GM19397 (cell line): ENCODE data around the gene MAB21L4.

Experiments
- ATAC-seq: cut with Tn5 transposase; IDR thresholded peaks from one replicate; pipeline ENCODE4 v1.9.1; 2021; ENCODE audit warnings: mild to moderate bottlenecking, moderate library complexity; ENCODE audit not compliant: unreplicated experiment

MAB21L4 gene

DNA sequence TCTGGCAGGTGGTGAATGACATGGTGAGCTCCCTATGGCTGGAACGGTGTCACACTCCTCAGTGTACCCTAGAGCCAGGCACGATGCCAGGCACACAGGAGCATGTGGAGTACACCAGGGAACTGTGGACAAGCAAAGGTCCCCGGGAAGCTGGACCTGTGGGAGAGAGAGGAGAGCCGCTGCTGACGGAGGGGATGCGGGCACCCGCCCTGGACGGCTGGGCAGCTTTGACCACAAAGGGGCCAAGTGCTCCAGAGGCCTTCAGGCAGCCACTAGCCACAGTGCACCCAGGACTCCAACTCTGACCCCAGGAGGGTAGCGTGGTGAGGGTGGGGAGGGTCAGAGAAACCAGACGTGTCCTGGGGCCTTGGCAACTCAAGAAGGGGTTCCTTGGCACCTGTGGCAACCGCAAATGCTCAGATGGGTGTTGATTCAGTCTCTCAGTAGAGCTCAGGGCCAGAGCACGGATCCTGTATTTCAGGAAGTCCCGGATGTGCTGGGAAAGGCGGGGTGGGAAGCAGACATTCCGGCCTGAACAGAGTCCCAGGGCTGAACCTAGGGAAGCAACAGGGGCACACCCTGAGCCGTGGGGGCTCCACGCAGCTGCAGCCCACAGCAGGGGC, 2.3 kb upstream of the MAB21L4 start:
- no peak for ATAC-seq

DNA sequence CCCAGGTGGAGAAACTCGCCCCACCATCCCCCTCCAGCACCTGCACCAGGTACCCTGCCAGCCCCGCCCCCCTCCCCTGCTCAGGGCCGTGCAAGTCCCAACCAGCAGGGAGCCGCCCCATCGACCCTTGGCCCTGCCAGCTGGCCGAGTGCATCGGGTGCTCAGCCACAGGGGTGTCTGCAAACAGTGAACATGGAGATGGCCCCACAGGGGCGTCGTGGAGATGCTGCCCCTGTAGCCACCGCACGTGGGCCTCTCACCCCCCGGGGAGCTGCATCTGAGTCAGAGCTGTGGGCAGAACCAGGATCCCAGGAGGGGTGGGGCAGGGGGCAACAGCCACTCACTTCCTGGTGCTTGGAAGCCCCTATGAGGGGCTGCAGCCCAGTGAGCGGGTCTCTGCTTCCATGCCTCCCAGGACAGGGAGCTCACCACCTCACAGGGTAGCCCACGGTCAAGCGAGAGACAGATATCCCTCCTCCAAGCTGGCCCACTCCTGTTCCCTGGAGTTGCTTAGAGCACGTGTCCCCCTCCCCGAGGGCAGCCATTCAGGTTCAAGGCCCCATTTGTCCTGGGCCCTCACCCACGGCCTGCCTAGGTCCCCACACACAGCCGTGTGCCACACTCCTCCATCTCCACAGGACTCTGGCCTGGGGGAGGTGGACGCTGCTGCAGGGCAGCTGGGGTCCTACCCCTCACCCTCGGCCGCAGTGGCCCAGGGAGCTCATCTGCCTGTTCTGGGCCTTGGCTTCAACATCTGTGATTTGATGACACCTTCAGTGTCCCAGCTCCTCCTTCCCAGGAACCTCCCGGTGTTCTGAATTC, 1.1 kb upstream of the MAB21L4 start:
- no peak for ATAC-seq

DNA sequence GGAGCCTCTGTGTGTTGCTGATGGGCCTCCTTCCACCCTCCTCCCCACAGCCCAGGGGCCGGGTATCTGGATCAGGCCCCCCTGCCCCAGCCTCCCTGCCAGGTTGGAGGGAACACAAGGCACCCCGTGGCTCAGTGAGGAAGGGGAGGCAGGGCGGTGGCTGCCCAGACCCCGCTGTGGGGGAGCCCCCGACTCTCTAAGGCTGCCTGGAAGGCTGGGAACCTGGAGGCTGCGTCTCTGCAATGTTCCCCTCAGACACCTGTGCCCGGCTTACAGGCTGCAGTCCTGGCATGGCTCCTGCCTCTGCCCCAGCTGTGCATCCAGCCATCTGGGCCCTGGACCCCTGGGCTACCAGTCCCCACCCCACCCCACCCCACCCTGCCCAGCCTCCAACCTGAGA, 438 bp upstream of the MAB21L4 start:
- ATAC-seq = no peak

DNA sequence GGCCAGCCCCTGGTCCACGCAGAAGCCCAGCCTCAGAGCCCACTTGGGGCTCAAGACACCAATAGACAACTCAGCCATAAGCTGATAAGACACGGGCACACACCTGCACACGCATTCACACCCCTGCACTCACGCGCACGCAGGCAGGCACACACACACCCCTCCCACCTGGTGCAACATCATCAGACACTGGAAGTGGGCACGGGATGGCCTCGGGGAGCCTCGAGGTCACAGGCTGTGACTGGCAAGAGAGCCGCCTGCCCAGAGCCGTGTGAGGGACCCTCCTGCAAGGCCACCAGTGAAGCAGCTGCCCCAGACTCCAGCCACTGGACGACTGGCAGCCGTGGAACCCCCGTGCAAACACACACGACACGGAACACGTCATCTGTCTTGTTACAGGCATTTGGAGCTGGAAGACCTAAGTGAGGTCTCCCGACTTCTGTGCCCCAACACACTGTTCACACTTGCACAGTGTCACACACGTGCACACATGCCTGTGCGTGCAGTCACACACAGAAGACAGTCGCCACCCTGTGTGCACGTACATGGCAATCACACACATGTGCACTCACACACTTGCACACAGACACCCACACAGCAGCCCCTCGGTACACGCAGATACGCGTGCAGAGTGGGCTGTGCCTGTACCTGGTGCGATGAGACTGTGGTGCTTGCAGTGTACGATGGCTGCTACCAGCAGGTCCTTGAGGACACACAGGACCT, 959 bp downstream of the MAB21L4 start:
- no peak for ATAC-seq

DNA sequence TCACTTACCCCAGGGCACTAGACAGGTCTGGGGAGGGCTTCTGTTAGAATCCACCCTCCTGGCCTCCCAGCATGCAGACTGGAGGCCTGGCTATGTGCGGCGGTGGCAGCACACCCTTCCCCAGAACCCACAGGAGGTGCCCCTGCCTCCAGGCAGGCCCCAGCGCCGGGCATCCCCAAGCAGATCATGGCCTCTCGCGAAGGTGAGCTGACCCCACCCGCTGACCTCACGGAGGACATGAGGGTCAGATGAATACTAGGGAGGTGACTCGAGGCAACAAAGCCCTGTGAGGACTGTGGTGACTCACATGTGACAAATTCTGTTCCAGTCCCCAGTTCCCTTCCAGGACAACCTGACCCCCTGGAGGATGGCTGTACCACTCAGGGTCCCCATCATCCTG, 1.9 kb downstream of the MAB21L4 start:
- no peak for ATAC-seq

DNA sequence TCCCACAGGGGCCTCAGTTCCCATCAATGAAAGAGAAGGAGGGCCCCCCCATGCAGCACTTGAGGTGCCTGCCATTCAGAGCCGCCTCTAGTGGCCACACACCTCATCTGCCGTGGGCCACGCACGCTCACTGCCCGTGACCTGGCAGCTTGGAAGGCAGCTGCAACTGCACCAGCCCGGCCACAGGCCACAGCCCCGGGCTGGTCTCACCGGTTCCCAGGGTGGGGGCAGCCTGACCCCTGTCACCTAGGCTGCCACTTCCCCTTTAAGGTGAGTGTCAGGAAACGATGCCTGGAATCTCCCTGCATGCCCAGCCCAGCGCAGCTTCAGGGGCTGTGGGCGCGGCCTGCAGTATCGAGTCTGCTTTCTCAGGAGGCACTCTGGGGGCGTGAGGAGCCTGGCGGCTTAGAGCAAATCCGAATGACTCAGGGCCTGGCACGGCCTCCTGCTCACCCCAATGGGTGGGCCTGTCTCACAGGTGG, 2.6 kb downstream of the MAB21L4 start:
- ATAC-seq = no peak

DNA sequence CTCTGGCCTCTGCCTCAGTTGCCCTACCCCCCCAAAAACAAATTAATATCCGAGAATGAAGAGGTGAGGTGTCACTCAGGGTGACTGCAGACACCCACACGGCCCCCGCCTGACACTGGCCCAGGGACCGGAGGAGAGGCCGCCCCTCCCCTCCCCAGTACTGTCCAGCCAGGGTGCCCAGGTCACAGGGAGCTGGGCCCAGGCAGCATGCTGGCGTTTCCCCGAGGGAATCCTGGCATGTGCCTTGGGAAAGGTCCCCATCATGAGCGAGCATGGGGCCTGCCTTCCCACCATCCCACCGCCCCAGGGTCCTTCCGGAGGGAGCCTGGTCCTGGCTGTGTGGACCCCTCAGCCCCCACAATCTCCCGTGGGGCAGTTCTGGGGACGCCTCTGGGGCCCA, 3.0 kb downstream of the MAB21L4 start:
- ATAC-seq = no peak

DNA sequence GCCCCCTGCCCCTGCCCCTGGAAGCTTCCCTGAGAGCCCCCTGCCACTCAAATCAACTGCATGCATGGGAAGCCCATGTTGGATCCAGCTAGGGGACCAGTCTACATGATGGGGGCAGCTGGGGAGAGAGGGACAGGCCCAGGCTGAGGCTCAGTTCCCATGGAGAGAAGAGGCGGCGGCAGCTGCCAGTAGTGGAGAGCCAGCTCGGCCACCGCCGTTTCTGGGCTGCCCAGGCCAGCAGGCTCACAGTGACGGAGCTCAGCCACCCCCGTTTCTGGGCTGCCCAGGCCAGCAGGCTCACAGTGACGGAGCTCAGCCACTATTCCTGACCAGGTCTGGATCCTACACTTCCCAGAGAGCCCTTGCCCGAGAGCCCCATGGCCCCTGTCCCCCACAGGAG, 3.6 kb downstream of the MAB21L4 start:
- ATAC-seq = no peak

DNA sequence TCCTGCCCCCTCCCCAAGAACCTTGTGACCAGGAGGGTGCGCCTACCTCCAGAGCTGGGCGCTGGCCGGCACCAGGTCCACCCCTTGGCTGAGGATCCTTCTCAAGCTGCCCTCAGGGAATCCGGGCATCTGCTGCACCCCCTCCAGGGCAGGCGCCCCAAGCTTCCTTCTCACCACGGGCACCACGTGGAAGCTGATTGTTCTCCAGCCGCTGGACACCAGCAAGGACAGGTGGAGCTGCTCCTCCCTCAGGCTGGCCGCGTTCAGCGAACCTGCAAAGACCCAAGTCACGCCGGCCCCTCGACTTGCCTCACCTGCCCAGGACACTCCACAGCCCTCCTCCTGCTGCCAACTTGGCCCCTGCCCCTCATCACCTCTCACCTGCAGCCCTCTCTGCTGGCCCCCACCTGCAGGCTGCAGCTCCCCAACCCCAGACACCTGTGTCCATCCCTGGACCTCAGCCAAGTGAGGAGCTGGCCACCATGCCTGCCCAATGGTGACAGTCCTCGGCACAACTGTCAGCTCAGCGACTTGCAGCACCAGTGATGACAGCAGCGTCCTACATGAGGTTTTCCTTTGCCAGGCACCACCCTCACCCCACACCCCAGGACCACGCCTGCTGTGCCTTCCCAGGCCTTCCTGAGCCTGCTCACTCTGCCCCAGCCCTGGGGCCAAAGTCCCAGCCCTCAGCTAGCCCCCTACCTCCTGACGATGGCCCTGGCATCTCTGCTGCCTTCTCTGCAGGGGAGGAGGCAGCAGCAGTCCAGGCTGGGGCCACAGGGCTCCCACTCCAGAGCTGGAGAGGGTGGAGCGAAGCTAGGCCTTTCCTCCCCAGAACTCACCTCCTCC, 4.2 kb downstream of the MAB21L4 start:
- no peak for ATAC-seq

DNA sequence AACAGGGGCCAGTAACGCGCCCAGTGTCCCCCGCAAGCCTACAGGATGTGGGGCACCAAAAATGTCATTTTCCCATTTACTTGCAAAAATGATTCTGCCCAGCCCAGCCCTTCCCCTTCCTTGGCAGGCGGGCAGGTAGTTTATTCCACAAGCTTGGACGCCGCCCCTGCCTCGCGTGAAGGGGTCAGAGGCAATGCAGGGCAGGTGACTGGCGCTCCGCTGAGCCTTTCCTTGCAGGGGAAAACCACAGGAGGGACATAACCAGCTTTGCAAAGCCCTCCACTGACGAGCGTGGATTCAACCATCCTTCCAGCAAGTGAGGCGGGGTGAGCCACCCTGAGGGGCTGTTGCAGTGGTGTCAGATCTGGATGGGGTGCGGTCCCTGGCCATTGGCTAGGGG, 5.3 kb downstream of the MAB21L4 start:
- ATAC-seq = no peak

DNA sequence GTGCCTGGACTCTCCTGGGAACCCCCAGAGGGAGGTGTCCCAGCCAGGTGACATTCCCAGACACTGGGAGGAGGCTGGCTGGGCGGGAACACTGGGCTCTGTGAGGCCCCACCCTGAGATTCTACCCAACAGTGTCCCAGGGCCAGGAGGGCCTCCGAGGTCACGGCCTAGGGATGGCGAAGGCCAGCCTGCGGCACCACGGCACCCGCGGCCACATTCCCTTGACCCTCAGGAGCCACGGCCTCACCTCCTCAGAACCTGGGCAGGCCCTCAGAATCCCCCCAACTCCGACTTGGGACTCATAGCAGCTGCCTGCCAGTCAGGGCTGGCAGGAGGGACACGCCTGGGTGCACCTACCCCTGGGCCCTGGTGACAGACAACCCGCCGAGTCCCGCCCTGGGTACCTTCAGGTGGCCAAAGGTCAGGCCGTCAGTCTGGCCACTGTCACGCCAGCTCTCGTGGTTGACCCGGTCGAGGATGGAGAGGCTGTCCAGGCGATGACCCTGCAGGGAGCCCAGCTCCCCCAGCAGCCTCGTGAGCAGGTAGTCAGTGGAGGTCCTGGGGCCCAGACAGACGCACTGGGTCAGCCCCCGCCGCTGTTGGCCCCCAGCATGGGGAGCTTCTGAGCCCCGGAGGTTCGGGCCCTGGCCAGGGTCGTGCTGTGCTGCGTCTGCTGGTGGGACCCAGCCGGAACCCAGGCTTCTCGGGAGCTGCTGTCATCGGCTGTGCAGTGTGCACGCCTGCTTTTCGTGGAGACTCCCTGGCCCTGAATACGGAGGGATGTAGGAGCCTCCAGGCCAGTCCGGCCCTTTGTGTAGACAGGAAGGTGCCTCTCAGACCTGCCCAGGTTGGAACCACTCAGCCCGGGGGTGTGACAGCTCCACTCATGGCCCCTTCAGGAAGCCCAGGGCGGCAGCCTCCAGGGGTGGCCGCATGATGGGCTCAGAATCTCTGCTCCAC, 6.1 kb downstream of the MAB21L4 start:
- no peak for ATAC-seq

DNA sequence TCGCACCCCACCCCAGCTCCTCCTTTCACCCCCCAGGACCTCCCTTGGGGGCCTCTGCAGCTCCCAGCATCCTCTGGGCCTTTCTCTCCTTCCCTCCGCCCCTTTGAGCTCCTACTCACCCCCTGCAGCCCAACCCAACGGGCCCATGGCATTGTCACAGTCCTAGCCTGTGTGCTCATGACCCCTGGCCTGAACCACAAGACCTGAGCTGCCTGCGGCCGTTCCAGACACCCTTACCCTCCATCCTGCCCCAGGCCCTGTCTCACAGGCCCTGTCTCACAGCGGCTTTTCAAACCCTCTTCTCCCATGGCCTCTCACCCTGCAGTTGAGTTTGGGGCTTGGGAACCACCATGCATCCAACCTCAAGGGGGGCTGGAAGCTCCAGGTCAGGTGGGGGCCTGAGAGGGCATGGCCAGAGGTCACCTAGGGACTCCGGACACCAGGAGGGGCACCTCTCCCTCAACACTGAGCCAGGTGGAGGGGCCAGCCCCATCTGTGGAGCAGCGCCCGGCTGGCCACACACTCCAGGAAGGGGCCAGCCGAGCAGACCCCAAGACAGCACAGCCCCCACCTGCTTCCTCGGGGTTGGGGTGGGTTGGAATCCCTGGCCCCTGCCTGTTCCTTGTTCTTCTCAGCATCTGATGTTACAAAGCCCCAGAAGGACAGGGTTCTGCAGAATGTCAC, 6.9 kb downstream of the MAB21L4 start:
- no peak for ATAC-seq

DNA sequence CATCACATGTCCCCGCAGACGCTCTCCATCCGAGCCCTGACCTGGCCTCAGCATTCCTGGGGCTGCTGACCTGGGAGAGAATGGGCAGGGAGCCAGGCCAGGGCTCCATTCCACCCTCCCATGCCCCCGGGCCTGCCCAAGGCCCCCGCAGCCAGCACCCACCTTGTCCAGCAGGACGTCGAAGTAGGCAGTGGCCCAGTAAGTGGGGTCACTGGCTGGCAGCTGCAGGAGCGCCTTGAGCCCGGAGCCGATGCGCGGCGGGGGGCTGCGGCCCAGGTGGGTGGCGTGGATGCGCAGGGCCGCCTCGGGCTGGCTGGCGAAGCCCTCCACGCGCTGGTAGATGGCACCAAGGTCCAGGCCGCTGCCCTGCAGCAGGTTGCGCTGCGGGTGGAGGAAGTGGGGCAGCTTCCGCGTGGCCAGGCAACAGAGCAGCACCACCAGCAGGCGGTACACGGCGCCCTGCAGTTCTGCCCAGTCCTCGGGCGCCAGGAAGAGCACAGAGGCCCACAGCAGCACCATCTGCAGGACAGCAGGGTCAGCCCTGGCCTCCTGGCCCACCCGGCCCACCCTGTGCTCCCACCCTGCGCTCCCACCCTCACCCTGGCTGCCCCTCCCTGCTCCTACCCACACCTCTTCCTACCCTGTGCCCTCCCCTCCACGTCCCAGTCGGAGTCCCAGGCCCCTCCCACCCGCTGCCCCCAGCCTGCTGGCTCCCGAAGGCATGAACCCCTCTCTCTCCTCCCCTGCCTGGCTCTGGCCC, 7.6 kb downstream of the MAB21L4 start:
- ATAC-seq = no peak

DNA sequence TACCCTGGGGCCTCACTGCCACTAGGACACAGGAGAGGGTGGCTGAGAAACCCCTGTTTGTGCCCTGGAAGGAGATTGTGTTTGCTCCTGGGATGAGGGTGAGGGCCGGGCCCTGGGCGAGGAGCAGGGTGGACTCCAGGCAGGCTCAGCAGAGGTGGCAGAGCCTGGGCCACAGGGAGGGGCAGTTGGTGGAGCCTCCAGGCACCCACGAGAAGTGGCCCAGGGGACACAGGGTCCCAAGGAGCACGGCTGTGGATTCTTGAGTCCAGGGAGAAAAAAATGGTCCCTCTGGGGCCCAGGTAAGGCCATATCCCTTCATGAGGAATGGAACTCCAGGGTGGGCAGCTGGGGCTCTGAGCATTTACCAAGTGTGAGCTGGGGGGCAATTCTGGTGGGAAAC, 8.3 kb downstream of the MAB21L4 start:
- no peak for ATAC-seq

DNA sequence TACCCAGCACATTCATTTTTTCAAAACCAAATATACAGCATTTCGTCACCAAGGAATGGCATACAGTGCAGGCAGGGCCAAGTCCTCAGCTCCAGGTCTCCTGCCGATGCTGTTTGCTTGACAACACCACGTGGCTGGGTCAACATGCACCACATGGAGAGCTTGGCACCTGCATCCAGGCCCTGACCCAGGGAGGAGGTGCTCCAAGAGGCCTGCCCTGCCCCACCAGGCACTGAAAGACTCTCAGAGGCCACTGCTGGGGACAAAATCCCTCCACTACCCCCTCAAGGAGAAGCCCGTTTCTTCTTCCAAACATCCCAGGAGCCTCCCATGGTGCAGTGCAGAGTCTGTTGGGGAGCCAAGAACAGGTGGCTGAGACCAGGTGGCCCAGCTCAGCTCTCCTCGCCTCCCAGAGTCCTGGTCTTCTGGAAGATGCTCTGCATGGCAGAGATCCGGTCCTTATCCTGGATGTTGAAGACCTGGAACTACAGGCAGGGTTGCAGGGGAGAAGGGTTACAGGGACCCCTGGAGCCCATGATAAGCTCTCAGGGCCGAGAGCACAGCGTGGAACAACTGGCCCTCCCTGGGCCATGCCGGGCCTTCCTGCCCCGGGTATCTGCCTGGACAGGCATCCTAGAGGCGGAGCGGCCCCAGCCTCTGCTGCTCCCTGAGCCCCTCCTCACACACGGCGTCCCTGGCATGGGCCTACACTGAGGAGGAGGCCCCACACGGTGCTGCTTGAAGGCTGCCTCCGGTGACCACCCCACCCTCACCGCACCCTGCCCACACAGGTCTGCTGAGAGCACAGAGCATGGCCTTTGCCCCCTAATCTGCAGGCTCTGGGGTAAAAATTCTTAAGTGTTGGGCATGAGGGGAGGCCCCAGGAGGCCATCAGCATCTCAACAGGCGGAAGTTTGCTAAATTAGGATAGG, 9.0 kb downstream of the MAB21L4 start:
- ATAC-seq = no peak

DNA sequence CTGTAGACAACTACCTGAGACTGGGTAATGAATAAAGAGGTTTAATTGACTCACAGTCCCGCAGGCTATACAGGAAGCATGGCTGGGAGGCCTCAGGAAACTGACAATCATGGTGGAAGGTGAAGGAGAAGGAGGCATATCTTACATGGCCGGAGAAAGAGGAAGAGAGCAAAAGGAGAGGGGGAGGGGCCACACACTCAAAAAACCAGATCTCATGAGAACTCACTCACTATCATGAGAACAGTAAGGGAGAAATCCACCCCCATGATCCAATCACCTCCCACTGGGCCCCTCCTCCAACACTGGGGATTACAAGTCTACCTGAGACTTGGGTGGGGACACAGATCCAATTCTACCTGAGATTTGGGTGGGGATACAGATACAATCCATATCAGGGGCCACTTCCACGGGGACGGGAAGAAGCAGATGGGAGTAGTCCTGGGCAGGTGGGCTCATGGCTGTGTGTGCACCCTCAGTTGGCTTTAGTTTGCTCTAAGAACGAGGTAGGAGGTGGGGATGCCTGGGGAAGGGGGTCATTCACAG, 9.9 kb downstream of the MAB21L4 start:
- ATAC-seq = no peak

DNA sequence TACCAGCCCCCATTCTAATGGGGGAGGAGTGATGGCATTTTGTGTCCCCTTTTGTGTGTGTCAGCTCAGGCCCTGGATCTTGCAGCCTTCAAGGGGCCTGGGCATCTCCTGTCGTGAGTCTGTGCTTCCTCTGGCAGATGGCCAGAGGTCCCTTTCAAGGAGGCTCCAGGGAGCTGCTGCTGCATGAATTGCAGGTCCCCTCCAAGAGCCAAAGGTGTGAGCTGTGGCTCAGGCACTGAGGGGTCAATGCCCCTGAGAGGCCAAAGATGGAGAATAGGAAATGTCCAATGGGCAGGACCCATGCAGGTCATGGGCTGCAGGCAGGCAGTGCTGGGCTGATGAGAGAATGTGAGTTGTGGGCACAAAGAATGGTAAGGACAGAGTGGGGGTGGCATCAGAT, 10.4 kb downstream of the MAB21L4 start:
- no peak for ATAC-seq
